ENCODE data around the gene LIAS.
A peak's percentile ranks its signal among the peaks of the same experiment; 100 is the strongest.
"Not testable (repeated sequence)": the region's sequence is repeated elsewhere in the genome, so short reads cannot be mapped to it uniquely, and the experiment has no call there.

Gene LIAS

GRCh38 chr4:39497909-39498726 lies 39.3 kb downstream of the LIAS start:
- no peak for DNase-seq

DNA sequence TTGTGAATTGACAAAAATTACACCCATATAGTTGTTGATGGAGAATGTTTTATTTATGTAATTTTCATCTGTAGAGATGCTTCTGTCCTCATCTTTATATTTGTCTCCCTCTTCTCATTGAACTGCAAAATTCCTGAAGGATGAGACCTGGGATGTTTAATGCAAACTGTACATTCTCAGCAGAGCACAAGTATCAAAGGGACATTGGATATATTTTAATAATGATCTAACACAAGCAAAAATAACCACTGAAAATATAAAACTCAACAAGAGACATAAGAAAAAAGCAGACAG lies 39.8 kb downstream of the LIAS start:
- no peak for DNase-seq

DNA sequence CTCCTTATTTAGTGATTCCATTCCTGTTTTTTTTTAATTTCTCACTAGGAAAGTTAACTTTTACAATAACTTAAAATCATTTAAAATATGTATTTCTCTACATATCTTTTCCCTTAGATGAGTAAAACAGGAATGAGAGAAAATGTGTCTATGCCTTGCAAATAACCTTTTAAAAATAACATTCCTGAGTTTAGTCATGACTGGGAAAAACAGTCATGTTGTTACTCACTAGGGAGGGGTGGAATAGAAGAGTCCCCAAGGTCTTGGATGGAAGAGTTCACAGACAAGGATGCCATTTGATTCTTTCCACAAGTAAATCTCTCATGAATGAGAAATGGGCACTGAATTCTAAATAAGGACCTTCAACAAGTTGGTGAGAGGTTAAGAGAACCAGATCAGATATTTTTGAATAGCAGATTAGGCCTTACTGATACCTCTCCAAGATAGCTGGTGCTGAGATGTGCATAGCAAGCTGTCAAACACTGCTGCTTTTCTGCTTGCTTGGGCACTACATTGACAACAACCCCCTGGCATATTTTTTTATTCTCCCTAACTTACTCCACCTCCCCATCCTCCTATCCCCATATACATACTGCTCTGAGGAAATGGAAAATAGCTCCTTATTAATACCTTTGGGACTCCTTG lies 43.3 kb downstream of the LIAS start:
- DNase-seq, result no peak

- DNase-seq, result not testable (repeated sequence)
Measured at GRCh38 chr4:39502664-39503035, 43.8 kb downstream of the LIAS start.

DNA sequence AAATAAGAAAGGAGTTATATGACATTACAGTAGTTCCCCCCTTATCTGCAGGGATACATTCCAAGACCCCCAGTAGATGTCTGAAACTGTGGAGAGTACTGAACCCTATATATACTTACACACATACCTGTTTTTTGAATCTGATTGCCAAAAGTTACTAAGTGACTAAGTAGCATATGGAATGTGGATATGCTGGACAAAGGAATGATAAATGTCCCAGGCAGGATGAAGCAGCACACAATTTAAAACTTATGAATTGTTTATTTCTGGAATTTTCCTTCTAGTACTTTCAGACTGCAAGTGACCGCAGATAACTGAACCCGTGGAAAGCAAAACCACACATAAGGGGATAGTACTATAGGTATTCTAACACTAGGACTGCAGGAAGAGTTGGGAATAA lies 45.7 kb downstream of the LIAS start:
- no peak for DNase-seq

GRCh38 chr4:39505581-39505980 lies 46.7 kb downstream of the LIAS start:
- no peak for DNase-seq

GRCh38 chr4:39510348-39510929 lies 51.6 kb downstream of the LIAS start:
- DNase-seq, result no peak

- not testable (repeated sequence) for DNase-seq
Measured at GRCh38 chr4:39514266-39514665, 55.4 kb downstream of the LIAS start.

DNA sequence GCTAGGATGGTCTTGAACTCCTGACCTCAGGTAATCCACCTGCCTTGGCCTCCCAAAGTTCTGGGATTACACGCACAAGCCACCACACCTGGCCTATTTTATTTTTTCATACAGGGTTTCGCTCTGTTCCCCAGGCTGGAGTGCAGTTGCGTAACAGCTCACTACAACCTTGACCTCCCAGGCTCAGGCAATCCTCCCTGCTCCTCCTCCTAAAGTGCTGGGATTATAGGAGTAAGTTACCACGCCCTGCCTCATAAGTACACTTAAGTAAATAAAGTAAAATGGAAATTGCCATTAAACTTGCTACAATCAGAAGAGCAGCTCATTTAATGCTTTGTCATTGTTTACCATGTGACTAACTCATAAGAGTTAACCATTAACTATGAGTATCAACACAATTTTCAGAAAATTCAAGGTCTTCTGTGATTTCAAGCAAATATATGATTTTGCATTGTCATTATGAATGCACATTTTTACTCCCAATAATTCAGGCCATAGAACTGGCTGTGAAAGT lies 56.1 kb downstream of the LIAS start:
- no peak for DNase-seq

DNA sequence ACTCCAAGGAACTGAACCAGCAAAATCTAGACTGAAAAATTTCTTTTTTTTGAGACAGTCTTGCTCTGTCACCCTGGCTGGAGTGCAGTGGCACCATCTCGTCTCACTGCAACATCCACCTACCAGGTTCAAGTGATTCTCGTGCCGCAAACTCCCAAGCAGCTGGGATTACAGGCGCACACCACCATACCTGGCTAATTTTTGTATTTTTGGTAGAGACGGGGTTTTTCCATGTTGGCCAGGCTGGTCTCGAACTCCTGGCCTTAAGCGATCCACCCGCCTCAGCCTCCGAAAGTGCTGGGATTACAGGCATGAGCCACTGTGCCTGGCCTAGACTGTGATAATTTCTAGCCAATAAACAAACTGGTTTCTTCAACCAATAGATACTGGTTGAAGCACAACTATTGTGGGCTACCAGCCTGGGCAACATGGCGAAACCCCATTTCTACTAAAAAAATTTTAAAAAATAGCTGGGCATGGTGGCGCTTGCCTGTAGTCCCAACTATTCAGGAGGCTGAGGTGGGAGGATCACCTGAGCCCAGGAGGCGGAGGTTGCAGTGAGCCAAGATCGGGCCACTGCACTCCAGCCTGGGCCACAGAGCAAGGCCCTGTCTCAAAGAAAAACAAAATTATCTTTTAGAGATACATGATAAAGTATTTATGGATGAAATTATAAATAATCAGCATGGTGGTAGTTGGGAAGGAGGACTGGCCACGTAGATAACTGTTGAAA lies 57.0 kb downstream of the LIAS start:
- DNase-seq, result not testable (repeated sequence)

DNA sequence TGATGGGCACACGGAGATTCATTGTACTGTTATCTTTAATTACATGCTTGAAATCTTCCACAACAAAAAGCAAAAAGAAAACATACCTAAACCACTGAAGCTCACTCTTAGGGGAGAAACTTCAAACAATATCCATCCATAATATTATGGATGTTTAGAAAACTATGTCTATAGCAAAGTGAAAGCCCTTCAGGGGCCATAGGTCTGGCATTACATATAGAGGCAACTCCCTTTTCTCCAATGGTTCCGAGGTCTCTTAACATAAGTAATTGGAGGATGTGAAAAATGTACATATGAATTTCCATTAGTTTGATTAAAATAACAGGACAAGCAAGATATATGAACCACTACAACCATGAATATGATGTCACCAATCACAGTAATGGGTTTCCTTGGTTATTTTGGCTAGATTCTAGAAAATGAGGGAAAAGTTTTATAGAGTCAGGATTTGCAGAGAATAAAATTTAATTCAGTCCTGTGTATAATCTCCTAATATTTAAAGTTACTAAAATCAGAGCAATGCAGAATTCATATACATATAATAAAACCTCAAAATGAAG lies 57.6 kb downstream of the LIAS start:
- no peak for DNase-seq

- no peak for DNase-seq
Measured at GRCh38 chr4:39518484-39518883, 59.6 kb downstream of the LIAS start.

GRCh38 chr4:39521253-39521919 lies 62.5 kb downstream of the LIAS start:
- DNase-seq, result no peak

DNA sequence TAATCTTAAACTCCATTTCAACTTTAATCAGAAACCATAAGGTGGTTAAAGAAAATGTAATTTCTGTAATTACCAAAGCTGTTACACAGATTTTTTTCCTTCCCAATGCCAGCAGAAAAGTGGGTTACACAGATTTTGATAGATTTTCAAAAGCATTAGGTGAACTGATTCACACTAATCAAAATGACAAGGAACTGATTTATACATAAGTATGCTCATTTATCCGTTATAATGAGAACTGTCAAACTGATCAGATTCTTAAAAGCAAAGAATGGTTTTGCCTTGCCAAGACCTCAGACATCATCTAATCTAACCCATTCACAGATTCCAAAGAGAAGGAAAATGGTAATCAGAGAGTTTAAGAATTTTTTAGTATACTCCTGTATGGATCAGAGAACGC lies 63.2 kb downstream of the LIAS start:
- DNase-seq, result no peak

DNA sequence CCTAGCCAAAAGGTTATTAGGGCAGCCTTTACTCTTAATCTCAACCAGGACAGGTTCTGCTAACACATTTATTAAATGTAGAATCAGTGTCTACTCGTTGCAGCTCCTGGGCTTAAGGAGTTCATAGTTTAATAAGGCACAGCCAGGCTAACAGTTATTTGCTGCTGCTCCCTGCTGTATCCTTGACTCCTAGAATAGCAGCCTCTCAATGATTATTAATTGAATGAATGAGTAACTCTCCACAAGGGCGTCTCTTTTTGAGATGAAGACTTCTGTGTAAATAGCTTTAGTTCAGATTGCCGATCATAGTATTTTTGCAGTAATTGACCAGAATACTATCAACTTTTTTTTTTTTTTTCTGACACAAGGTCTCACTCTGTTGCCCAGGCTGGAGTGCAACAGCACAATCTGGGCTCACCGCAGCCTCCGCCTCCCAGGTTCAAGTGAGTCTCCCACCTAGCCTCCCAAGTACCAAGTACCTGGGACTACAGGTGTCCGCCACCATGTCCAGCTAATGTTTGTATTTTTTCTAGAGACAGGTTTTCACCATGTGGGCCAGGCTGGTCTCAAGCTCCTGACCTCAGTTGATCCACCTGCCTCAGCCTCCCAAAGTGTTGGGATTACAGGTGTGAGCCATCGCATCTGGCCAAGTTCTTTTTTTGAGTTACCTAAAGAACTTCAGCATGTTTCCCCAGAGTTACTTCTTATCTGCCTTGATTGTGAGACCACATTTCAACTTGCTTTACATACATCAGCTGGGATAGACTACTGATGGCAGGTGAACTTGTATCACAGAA lies 65.5 kb downstream of the LIAS start:
- DNase-seq, result no peak

- DNase-seq, result no peak
Measured at GRCh38 chr4:39525822-39526690, 67.2 kb downstream of the LIAS start.

DNA sequence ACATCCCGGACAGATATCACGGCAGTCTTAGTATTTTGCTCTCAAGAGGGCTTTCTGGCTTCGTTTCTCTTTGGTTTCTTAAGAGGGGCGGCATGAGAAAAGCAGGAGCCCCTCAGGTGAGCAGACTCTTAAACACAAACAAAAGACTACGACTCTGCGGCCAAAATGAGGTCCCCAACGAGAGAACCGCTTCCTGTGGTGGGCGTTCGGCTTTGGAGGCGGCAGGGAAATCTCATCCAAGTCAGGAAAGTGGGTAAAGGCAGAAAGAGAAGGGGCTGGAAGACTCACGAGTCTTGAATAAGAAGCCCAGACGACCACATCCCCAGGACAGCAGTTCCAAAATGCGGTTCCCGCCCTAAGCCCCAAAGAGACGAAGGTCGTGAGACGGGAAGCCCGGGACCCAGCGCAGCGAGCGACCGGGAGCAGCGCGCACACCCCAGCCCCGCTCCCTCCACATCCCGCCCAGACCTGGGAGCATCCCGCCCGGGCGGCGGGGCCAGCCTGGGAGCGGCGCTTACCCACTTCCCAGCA lies 68.0 kb downstream of the LIAS start:
- DNase-seq, result peak in 12 of 56 donors; percentile 26 to 60 (median 48)

DNA sequence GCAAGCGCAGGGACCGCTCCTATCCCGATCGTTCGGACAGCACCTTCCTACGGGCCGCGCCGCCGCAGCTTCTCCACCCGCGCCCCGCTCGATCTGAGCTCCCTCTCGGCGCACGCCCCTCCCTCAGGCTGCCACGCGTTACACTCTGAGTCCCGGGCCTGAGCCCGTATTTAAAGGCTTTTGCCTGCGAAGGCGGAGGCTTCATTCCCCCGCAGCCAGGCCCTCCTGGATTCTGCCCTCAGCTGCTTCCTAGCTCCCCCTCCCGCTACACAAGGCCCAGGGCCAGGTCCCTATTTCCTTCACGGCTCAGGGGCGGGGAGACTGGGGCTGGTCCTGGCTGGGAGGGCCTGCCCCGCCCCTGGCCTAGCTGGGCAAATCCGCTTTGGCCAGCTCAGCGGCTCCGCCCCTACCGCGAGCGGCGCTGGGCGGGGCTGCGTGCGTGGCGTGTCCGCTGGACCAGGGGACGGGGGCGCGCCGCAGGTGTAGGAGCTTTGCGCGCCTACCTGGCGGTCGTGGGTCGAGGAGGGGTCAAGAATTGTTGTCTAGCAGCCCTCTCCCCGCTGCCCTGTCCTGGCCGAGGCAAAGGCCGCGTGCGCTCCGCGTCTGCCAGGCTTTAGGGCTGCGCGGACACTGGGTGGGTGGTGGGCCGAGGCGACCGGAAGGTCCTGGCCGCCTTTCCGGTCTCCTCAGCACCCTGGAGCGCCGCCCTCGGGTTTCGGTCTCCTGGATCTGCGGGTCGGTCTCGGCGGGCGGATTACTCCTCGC lies 68.6 kb downstream of the LIAS start, which contains the start of gene UGDH:
Gene UGDH, minus strand, starts transcription at position 144 of the 765 bp plus-strand sequence. CDS start 5,927 bp downstream, outside the sequence.
- DNase-seq, result peak; percentile 79 to 99 (median 94)
